D721Med (cell line): Measurements from ENCODE around the gene FKBP4.

Experiments
- DNase-seq: peaks from one replicate; pipeline ENCODE4 v3.0.0; 2011; ENCODE audit warnings: low spot score; ENCODE audit not compliant: insufficient read length
- FAIRE-seq: peaks from 2 replicates; lab custom pipeline; 2011; peaks lifted over from hg19 to GRCh38; lab: Jason Lieb, UNC
- CTCF ChIP-seq: IDR thresholded peaks from 2 replicates; pipeline ENCODE4 v1.5.1; 2012; ENCODE audit warnings: mild to moderate bottlenecking, control low read depth; ENCODE audit not compliant: insufficient read depth; ENCODE audit errors: missing control alignments

FKBP4 gene

DNA sequence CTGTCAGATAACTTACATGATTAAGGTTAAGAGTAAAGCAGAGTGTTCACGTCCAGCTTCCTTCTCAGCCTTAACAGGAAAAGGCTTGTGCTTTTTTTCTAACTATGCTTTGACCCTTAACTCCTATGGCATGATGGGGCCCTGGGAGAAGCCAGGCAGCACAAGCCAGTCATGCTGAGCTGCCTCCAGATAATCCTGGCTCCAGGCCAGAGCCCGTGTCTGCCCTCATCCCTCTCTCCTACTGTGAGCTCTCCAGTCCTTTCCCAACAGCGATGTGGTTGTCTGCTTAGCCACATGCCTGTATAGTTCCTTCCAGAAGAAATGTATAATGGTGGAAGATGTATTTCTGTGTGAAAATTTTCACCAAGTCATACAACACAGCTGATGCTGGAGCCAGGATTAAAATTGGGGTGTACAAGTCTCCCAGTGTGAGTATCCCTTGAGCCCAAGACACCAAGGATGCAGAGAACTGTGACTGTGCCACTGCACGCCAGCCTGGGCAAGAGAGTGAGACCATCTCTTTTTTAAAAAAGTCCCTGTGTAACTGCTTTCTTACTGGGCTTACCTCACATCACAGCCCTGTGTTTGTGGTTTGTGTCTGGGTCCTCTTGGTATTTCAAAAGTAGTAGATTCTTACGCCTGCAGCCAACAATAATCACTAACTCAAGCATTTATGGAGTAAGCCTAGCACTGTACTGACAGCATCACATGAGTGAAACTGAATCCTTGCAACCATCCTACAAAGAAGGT is 9.8 kb downstream of the FKBP4 start:
- FAIRE-seq (no peak), DNase-seq (no peak)
- TF ChIP-seq CTCF: no peak

- no peak for TF ChIP-seq CTCF
- no peak for FAIRE-seq
- DNase-seq: no peak
Observed at GRCh38 chr12:2805143-2805520, 10.4 kb downstream of the FKBP4 start.

DNA sequence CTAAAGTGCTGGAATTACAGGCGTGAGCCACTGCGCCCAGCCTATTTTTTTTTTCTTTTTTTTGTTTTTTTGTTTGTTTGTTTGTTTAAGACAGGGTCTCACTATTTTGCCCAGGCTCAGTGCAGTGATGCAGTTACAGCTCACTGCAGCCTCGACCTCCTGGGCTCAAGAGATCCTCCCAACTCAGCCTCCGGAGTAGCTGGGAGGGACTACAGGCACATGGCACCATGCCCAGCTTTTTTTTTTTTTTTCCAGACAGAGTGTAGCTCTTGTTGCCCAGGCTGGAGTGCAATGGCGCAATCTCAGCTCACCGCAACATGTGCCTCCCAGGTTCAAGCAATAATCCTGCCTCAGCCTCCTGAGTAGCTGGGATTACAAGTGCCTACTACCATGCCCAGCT is 11.9 kb downstream of the FKBP4 start:
- TF ChIP-seq CTCF: no peak
- DNase-seq (no peak), FAIRE-seq (no peak)

DNA sequence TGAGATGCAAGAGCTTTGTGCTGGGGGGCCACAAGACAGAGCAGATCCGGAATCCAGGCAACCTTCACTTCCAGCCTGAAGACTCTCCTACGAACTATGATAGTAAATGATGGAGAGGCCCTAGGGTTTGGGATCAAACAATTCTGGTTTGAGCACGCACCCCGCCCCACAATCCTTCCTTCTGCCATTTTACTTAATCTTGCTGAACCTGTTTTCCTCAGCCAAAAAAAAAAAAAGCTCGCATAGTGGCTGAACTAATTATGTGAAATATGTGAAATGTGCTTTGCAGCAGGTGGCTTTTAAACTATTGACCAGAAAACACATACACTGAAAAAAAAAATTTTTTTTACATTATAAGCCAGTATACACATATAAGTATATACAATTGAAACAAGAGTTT is 17.0 kb downstream of the FKBP4 start:
- DNase-seq: no peak
- TF ChIP-seq CTCF: no peak
- no peak for FAIRE-seq

GRCh38 chr12:2812290-2813213 is 17.8 kb downstream of the FKBP4 start, which contains the start of gene ITFG2:
ITFG2 (plus strand) TSS chr12:2812668; CDS start chr12:2812761, 93 bp downstream.
- FAIRE-seq (peak; percentile 32), DNase-seq (peak; percentile 84)
- TF ChIP-seq CTCF: no peak

- peak; percentile 77 for TF ChIP-seq CTCF
- FAIRE-seq (no peak), DNase-seq (peak; percentile 47)
Observed at GRCh38 chr12:2813214-2814185, 18.7 kb downstream of the FKBP4 start.
